Stimulated activated CD8-positive, alpha-beta memory T cell treated with anti-CD3 and anti-CD28 coated beads, Interleukin-12 subunit alpha, Interleukin-12 subunit beta, amount 100 ng/mL, for 24 hours (primary cell): ENCODE measurements around the gene CELF2.

ENCODE experiments used
- DNase-seq: peaks from one replicate; pipeline ENCODE4 v3.0.0-alpha.2; 2020; ENCODE audit errors: extremely low read depth

Gene CELF2

DNA sequence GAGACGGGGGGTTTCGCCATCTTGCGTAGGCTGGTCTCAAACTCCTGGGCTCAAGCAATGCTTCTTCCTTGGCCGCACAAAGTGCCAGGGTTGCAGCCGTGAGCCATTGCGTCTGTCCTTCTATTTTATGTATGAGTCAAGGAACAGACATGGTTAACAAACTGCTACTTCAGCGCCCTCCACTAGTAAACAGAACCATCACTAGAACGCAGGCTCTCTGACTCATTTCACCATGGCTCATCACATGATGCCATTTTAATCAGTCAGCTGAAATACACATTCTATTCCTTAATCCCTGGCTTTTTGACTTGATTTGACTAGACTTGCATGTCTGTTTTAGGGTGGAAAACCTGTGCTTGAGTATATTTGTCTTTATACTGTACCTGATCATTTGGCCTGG lies 41.3 kb downstream of the CELF2 start:
- no peak for DNase-seq

DNA sequence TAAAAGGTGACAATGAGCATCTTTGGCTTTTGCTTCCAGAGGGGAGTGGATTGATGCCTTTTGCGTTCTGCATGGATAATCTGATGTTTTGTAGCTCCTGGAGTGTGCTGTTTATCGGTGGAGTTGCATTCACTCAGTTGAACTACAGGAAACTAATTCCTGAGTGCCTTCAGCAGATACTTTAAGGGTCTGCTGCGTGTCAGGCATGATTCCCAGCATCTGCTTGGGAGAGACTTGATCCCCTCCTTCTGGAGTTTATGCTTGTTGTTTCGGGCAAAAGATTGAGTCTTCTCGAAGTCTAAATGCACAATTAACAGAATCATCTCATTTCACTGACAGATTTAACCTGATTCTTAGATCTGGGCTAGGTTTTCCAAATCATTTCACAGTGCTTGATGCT lies 46.2 kb downstream of the CELF2 start:
- no peak for DNase-seq

DNA sequence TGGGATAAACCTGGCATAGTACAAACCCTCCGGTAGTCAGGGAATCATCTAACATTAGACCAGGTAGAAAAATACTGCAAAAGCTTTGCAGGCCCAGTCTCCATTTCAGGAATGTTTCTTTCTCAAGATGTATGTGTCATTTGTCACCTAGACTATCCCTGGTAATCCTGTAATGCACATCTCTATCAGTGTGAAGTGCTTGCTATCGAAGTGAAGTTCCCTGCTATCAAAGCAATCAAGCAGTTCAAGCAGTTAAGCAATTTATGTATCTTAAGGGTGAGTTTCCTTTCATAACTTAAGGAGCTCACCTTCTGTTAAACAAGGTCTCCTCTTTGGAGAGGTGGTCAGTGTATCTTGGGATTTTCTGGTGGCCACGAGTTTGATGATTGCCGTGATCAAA lies 47.2 kb downstream of the CELF2 start:
- no peak for DNase-seq

DNA sequence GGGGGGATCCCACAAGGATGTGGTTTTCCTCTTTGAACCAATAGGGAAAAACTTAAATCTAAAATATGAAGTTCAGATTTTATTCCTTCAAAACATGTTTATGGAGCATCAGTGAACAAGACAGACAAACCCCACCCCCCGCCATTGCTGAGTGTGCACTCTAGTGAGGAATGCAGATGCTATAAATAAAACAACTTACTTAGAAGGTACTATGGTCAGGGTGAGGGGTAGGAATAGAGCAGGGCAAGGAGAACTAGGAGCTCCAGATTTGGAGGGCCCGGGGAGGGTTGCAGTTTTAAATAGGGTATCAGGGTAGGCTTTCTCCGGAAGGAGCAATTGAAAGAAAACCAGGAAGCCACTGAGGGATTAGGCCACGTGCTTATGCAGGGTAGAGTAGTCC lies 47.9 kb downstream of the CELF2 start:
- no peak for DNase-seq

GRCh38 chr10:11066520-11066919 lies 48.8 kb downstream of the CELF2 start:
- DNase-seq, result no peak

DNA sequence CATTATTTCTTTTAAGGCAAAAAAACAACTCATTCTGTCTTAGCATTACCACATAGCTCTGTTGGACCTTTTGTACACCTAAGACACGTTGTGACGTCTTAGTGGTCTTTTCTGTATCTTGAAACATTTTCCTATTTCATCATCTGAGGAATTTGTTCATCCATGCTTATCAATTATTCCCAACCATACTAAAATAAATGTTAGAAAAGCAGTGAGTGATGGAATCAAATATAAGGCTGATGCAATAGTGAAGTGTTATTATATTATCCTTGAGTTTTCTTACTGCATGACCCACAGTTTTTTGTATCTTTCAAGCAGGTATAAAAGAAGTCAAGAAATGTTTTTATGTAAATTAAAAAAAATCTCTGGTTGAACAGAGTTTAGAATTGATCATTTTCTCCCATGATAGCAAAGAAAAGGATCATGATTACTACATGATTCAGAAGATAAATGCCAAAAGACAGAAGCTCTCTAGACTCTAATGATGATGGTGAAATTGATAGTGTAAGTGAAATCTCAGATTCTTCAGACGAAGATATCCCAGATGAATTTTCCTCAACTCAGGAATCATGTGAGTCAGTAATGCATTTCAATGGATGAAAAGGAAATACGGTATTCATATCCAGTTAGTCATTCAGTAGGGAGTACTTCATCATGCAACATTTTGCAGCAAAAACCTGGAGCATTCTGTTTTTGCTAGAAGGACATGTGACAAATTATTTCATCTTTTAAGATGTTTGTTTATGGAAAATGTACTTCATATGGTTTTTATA lies 51.4 kb downstream of the CELF2 start:
- DNase-seq, result no peak

GRCh38 chr10:11073410-11073809 lies 55.7 kb downstream of the CELF2 start:
- no peak for DNase-seq

DNA sequence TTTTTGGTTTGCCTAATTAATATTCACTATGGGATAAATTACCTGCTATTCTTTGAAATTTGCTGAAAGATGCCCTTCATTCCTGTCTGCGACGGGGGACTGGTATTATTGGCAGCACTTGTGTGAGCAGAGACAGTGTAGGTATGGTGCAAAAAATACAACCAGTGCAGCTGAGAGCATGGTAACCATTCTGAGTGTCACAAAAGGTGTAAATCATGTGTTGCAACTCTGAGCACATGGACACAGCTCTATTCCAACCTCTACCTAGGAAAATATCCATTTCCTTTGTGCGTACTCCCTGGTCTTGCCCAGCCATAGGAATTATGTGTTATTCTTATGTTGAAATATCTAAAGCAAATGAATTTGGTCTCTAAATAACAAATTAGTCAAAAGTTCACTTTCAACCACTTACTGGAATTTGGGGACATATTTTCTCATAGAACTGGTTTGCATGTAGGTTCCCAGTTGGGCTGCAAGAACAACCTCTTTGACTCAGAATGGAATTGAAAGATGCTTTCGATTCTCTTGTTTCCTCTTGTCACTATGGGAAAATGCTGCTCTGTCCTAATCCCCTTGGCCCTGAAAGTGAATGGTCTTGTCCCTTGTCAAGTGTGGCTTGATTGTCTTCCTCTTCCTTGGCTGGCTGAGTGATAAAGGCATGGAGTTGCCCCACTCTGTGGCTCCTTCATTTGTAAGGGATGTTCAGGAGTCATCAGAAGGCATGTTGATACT lies 57.0 kb downstream of the CELF2 start:
- DNase-seq, result no peak

- DNase-seq, result no peak
These were observed 58.5 kb downstream of the CELF2 start for GRCh38 chr10:11076221-11076620.

DNA sequence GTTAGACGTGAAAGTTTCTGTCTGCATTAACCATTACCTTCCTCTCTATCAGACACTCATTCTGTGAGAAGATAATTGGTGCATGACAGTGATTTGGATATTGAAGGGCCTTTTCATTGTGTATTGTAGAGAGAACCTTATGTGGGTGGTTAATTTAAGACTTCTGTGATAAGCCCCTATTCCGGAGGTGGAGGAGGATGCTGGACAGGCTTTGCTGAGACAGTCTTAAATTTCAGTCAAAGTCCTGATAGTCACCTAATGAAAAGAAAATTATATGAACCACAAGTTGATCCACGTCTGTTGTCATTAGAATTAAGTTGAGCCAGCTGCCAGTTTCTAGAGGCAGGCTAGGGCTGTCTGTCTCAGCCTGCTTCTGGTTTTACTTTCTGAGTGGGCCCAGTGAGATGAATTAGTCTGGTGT lies 62.9 kb downstream of the CELF2 start:
- DNase-seq, result no peak

DNA sequence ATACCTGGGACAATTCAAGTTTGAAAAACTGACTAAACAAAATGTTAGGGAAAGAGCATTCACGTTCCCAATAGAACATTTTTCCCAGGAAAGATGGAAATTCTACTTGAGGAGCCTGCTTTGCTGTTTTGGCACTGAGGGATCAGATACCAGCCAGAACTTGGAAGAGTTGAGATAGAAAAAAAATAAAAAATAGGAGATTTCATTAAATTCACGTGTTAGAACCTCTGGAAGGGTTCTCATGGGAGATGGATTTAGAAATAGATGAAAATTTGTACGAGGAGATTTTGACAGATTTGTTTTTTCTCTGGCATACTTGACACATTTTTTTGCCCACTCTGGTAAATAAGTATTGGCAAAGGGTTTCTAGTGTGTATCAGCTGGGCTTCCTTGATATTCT lies 63.7 kb downstream of the CELF2 start:
- no peak for DNase-seq

GRCh38 chr10:11082526-11082925 lies 64.9 kb downstream of the CELF2 start:
- DNase-seq, result no peak

DNA sequence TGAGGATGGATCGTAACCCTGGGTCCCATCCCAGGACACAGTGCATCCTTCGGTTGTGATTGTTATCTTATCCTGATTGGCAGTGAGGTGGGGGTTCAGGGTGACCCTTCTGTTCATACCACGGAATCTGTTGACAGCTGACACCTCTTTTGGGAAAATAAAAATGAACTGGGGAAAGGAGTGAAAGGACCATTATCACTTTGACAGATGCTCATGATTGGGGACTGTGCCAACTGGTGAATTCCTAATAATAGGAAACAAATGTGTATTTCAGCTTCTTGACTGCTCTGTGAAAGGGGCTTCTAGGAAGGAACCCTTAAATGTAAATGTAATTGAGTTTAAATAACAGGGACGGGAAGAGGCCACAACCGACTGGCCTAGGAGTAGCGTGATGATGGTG lies 65.4 kb downstream of the CELF2 start:
- DNase-seq, result no peak

DNA sequence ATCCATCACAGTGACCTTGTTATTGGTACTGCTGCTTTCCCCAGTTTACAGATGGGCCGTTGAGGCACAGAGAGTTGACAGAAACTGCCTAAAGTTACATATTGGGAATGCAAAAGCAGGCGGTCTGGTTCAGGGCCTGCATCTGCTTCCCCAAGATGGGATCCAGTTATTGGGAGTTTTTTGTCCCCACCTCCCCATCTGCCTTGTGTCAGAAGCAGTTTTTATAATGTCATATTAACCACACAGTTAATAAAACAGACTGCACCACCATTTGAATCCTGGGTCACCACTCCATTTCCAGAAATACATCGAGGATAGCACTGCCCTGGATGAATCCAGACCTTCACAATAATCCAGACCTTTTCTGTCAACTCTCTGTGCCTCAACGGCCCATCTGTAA lies 67.9 kb downstream of the CELF2 start:
- DNase-seq, result no peak

DNA sequence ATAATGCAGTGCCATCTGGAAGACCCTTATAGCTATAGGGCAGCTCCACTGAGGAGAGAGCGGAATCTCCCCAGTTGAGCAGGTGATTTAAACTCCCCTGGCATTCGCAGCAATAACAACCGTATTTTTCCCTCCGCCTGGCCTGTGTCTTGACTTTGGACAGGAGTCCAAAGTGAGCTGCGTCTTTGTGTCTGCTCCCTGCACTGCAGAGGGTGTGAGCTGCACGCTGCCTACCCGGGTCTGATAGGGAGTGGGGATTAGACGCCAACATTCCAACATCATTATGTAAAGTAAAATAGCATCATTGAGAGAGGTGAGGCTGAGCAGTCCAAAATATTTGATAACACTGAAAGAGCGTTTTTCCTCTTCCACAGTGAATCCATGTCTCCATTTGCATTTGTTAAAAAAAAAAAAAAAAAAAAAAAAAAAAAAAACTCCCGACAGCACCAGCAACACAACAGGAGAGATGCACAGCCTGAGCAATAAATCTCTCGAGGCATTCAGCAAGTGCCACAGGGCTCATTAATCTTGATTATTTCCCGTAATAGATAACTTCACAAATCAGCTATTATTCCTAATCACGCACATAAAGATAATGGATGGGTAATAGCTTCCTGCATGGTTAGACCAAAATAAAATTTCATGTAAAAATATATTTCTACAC lies 68.6 kb downstream of the CELF2 start:
- no peak for DNase-seq

GRCh38 chr10:11087372-11087771 lies 69.7 kb downstream of the CELF2 start:
- DNase-seq, result no peak

DNA sequence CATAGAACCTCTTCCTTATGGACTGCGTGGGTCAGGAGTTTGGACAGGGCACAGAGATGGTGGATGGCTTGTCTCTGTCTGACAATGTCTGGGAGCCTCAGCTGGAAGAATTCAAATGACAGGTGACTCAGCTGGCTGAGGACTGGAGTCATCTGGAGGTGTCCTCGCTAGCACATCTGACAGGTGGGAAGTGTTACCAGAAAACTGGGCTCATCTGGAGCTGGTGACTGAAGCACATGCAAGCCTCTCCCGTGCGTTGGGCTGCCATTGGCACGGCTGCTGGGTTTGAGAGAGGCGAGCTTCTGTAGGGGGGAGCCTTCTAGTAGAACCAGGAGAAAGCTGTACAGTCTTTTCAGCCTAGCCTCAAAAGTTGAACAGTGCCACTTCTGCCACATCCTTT lies 71.0 kb downstream of the CELF2 start:
- DNase-seq, result no peak

- DNase-seq, result no peak
These were observed 71.6 kb downstream of the CELF2 start for GRCh38 chr10:11089272-11089671.

GRCh38 chr10:11091517-11092102 lies 73.9 kb downstream of the CELF2 start:
- DNase-seq, result no peak

GRCh38 chr10:11093771-11094736 lies 76.4 kb downstream of the CELF2 start:
- no peak for DNase-seq

DNA sequence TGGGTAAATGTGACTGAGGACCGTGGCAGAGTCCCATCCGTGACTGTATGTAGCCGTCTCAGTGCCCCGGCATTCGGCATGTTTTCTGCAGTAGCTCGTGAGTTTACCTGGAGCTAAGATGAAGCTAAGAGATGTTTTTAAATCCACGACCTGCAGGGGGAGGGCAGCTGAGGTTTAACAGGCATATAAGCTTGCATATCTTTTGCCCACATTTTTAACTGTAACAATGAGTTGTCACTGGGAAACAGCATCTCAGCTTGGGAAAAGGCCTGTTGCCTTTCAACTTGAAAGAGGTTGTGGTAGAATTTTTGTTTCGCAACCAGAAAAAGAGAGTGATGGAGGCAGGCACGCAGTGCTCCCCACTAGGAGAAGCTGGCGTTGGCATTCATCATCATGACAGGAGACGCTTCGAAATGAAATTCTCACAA lies 77.7 kb downstream of the CELF2 start:
- no peak for DNase-seq
